Suprapubic skin (tissue), 4 donors: ENCODE results near the gene OCIAD2.

ENCODE experiments used
- CTCF ChIP-seq, 2 donors: fragments of 200-600 bp in 1 of 2; fragments of 450-650 bp in 1 of 2; sonication (generic) in 1 of 2; IDR thresholded peaks; one replicate each; pipeline ENCODE4 v1.5.1; 2016 to 2019; ENCODE audit warnings: antibody characterized with exemption in 2 of 2, mild to moderate bottlenecking in 1 of 2, moderate library complexity in 1 of 2
- EP300 ChIP-seq: sonication (generic); formaldehyde crosslinking; IDR thresholded peaks from one replicate; pipeline ENCODE4 v1.6.1; 2017; ENCODE audit warnings: antibody characterized with exemption
- POLR2A ChIP-seq, 2 donors: fragments of 450-650 bp; IDR thresholded peaks; one replicate each; pipeline ENCODE4 v1.6.1; 2017; ENCODE audit warnings: antibody characterized with exemption in 2 of 2, mild to moderate bottlenecking in 2 of 2, moderate library complexity in 2 of 2
- POLR2AphosphoS5 ChIP-seq, 3 donors: sonication (generic); formaldehyde crosslinking; IDR thresholded peaks; one replicate each; pipeline ENCODE4 v1.6.1; 2017; ENCODE audit warnings: antibody characterized with exemption in 3 of 3

GRCh38 chr4:48898733-48899431 is 7.7 kb downstream of the OCIAD2 start:
- no peak for TF ChIP-seq POLR2A (IDR thresholded peaks at IDR 0.05)
- TF ChIP-seq POLR2AphosphoS5 (IDR thresholded peaks at IDR 0.05) = no peak
- TF ChIP-seq EP300 = no peak
- TF ChIP-seq CTCF (IDR thresholded peaks at IDR 0.05) = no peak
